DND-41 (cell line): ENCODE measurements around the gene POMT2.

ENCODE experiments used
- CTCF ChIP-seq: IDR thresholded peaks from 2 replicates; pipeline ENCODE4 v1.5.1; 2012; ENCODE audit warnings: borderline replicate concordance, low read length, moderate library complexity, mild to moderate bottlenecking; ENCODE audit not compliant: poor library complexity, severe bottlenecking; ENCODE audit errors: extremely low read depth
- EZH2 ChIP-seq: IDR thresholded peaks from 3 replicates; pipeline ENCODE4 v1.6.1; 2012; ENCODE audit warnings: borderline replicate concordance, low read depth, mild to moderate bottlenecking, moderate library complexity, low read length, inconsistent platforms; ENCODE audit not compliant: severe bottlenecking

- TF ChIP-seq EZH2 (no peak), CTCF (no peak)
These were observed 89.8 kb downstream of the POMT2 start for GRCh38 chr14:77230914-77231313.
